ENCODE measurements around the gene SFXN3. TPM values are rescaled to one million over a fixed set of nuclear protein-coding genes. Genes with fewer than 3 reads are reported as not detected.
A peak's percentile ranks its signal among the peaks of the same experiment; 100 is the strongest.

Gene SFXN3
- total RNA-seq, 1 experiment from 2014 or later, result 2.8 TPM

GRCh38 chr10:100985336-100985735 is 45.7 kb upstream of the SFXN3 start:
- H3K18ac ChIP-seq (ENCODE audit: insufficient read length, low read depth, low read length), result no peak overlapping the region
- H3K79me2 ChIP-seq (ENCODE audit: insufficient read depth, low read length), result peaks cover 15% of the 10 kb centered on the region; the same call in 1 of the 2 replicates
- H3K9ac ChIP-seq (ENCODE audit: extremely low read depth, insufficient read length, low read length), result no peak overlapping the region
- H3K4me2 ChIP-seq (ENCODE audit: insufficient read depth, insufficient read length, low read length), result no peak overlapping the region
- H3K9me3 ChIP-seq (ENCODE audit: control insufficient read depth, low read depth, low read length), result no peaks in the 10 kb centered on the region
- DNase-seq, result no peak
- H3K79me1 ChIP-seq (ENCODE audit: insufficient read depth, low read depth, low read length, poor library complexity, severe bottlenecking), result peaks cover 14% of the 10 kb centered on the region
- no peaks in the 10 kb centered on the region; the same call in 1 of the 2 replicates for H3K4me1 ChIP-seq (ENCODE audit: insufficient read depth, low read length)
- no peak overlapping the region for H2AFZ ChIP-seq (ENCODE audit: low read length)
- no peak overlapping the region for H3K14ac ChIP-seq (ENCODE audit: insufficient read depth, low read length)
- WGBS (ENCODE audit: extremely low coverage, insufficient read length, low lambda C conversion rate), result no CpG with 5 or more reads among the region's 5 CpGs
- TF ChIP-seq, protein P1, sequence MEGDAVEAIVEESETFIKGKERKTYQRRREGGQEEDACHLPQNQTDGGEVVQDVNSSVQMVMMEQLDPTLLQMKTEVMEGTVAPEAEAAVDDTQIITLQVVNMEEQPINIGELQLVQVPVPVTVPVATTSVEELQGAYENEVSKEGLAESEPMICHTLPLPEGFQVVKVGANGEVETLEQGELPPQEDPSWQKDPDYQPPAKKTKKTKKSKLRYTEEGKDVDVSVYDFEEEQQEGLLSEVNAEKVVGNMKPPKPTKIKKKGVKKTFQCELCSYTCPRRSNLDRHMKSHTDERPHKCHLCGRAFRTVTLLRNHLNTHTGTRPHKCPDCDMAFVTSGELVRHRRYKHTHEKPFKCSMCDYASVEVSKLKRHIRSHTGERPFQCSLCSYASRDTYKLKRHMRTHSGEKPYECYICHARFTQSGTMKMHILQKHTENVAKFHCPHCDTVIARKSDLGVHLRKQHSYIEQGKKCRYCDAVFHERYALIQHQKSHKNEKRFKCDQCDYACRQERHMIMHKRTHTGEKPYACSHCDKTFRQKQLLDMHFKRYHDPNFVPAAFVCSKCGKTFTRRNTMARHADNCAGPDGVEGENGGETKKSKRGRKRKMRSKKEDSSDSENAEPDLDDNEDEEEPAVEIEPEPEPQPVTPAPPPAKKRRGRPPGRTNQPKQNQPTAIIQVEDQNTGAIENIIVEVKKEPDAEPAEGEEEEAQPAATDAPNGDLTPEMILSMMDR (conservative IDR thresholded peaks at IDR 0.05), result no peak
- no peak overlapping the region for H4K8ac ChIP-seq (replicated peaks; ENCODE audit: insufficient read length, low read depth, low read length)
- peaks cover 9 to 16% of the 10 kb centered on the region in 2 experiments for H3K4me1 Mint-ChIP-seq
- no peaks in the 10 kb centered on the region for H3K27me3 ChIP-seq (ENCODE audit: insufficient read depth, low read length)
- no peak overlapping the region for H3K27ac ChIP-seq (ENCODE audit: insufficient read length, low read depth, low read length)
- no peak overlapping the region for H2BK5ac ChIP-seq (ENCODE audit: insufficient read length, low read length)
- H3K23me2 ChIP-seq (ENCODE audit: insufficient read length, low read depth, low read length, poor library complexity, severe bottlenecking), result peaks cover 8% of the 10 kb centered on the region
- no peak overlapping the region for H3K56ac ChIP-seq (ENCODE audit: insufficient read length, low read depth, low read length)
- no peak overlapping the region for H2BK15ac ChIP-seq (ENCODE audit: low read depth, low read length)
- H2BK20ac ChIP-seq (ENCODE audit: low read depth, low read length, poor library complexity, severe bottlenecking), result no peak overlapping the region
- no peak overlapping the region for H4K91ac ChIP-seq (ENCODE audit: insufficient read length, low read depth, low read length)
- peaks cover 0 to 2% of the 10 kb centered on the region in 2 experiments; a peak in 3 of 5 replicates for H3K9me3 Mint-ChIP-seq
- no peaks in the 10 kb centered on the region for H3K27me3 Mint-ChIP-seq (ENCODE audit: low read depth)
- no peak overlapping the region for H2BK12ac ChIP-seq (ENCODE audit: insufficient read length, low read depth, low read length)
- no peak overlapping the region for H2BK120ac ChIP-seq (ENCODE audit: low read depth, low read length, poor library complexity, severe bottlenecking)
- peaks cover 16 to 40% (median 36%) of the 10 kb centered on the region in 3 experiments; a peak in 6 of 7 replicates for H3K36me3 Mint-ChIP-seq (ENCODE audit: insufficient read depth in 1 of 3, low read depth in 3 of 3)
- no peak overlapping the region for H4K5ac ChIP-seq (ENCODE audit: insufficient read length, low read depth, low read length)
- H3K23ac ChIP-seq (ENCODE audit: insufficient read length, low read depth, low read length), result no peak overlapping the region
- H3K27ac Mint-ChIP-seq, result no peak overlapping the region
- H3K4ac ChIP-seq (ENCODE audit: low read depth, low read length), result no peak overlapping the region
- H3T11ph ChIP-seq (ENCODE audit: low read length), result no peak overlapping the region
- peak overlapping the region; percentile 96 to 98; a peak in 3 of 5 replicates for H3K4me3 Mint-ChIP-seq
- H2AK5ac ChIP-seq (ENCODE audit: insufficient read length, low read length), result no peak overlapping the region
- H4K20me1 ChIP-seq (ENCODE audit: control insufficient read depth, insufficient read depth, insufficient read length), result no peaks in the 10 kb centered on the region

All from H9 (cell line).